Peyer's patch (tissue), 4 donors: ENCODE results near the gene HOXB5.

Source experiments
- CTCF ChIP-seq, 6 experiments: fragments of 450-650 bp in 4 of 6; fragments of 200-600 bp in 2 of 6; sonication (generic) in 1 of 6; IDR thresholded peaks; one replicate each; pipeline ENCODE4 v1.5.1; 2017 to 2019; ENCODE audit warnings: antibody characterized with exemption in 6 of 6, mild to moderate bottlenecking in 3 of 6, moderate library complexity in 1 of 6
- POLR2A ChIP-seq, 2 donors: fragments of 450-650 bp; IDR thresholded peaks; one replicate each; pipeline ENCODE4 v1.5.1; 2017; ENCODE audit warnings: antibody characterized with exemption in 2 of 2, mild to moderate bottlenecking in 2 of 2, moderate library complexity in 2 of 2

GRCh38 chr17:48642059-48642842 lies 48.7 kb upstream of the HOXB5 start:
- TF ChIP-seq POLR2A (IDR thresholded peaks at IDR 0.05) (peak; percentile 12 to 18), CTCF (IDR thresholded peaks at IDR 0.05) (peak in 3 of 6 experiments; percentile 16 to 23 (median 18))
